HepG2 (cell line): ENCODE measurements around the gene P4HB. TPM values are rescaled to one million over a fixed set of nuclear protein-coding genes. Genes with fewer than 3 reads are reported as not detected.
A peak's percentile ranks its signal among the peaks of the same experiment; 100 is the strongest.

ENCODE experiments used
- ATAC-seq: fragments of 200-7000 bp; cut with Tn5 transposase; 3 replicates; pipeline ENCODE4 v1.9.1; 2020; ENCODE audit warnings: mild to moderate bottlenecking, moderate library complexity
- BruUV-seq: library from RNA; stranded (reverse); fragments of 400-500 nt; replicated peaks from 2 replicates; lab custom pipeline; 2021; lab: Mats Ljungman, UMichigan
- CTCF ChIA-PET: fragments of 300-600 bp; formaldehyde crosslinking; extraction: SDS; loops from one replicate; lab custom pipeline; 2021; ENCODE audit warnings: low total read pairs, inconsistent platforms, low intra/inter-chr PET ratio; lab: Yijun Ruan, JAX
- POLR2A ChIA-PET: fragments of 350-600 bp; sonication (Branson Sonifier 250); formaldehyde crosslinking; loops from one replicate; lab custom pipeline; 2020; ENCODE audit warnings: antibody characterized with exemption, inconsistent platforms; lab: Yijun Ruan, JAX
- DNase-seq: peaks from one replicate; pipeline ENCODE4 v3.0.0-alpha.2; 2015; ENCODE audit warnings: low spot score
- FAIRE-seq: peaks from 3 replicates; lab custom pipeline; 2011; peaks lifted over from hg19 to GRCh38; lab: Jason Lieb, UNC
- H2AFZ ChIP-seq: one replicate; pipeline ENCODE4 v1.6.1; 2011; ENCODE audit warnings: low read length, inconsistent platforms
- H3K27ac ChIP-seq: fragments of 300-600 bp; 3 replicates; pipeline ENCODE4 v1.8.0; 2011; ENCODE audit warnings: mixed run types, mild to moderate bottlenecking, mixed read lengths, low read length, inconsistent platforms; ENCODE audit not compliant: insufficient read depth; ENCODE audit errors: extremely low read length
- H3K27me3 ChIP-seq, 2 experiments: fragments of 200-600 bp in 1 of 2; 2 replicates in 1 of 2; 3 replicates in 1 of 2; pipeline versions ENCODE4 v1.6.0 to v1.8.0; 2011; ENCODE audit warnings: low read length in 2 of 2, mild to moderate bottlenecking in 2 of 2, moderate library complexity in 2 of 2, inconsistent platforms in 1 of 2; ENCODE audit not compliant: insufficient read depth in 2 of 2, control insufficient read depth in 1 of 2
- H3K36me3 ChIP-seq, 2 experiments: fragments of 200-600 bp in 1 of 2; replicated peaks in 1 of 2; 2 replicates in 1 of 2; 3 replicates in 1 of 2; pipeline versions ENCODE4 v1.5.1 to v1.8.0; 2011; ENCODE audit warnings: low read length in 2 of 2, inconsistent platforms in 1 of 2; ENCODE audit not compliant: insufficient read depth in 2 of 2, control insufficient read depth in 1 of 2
- H3K4me1 ChIP-seq: 2 replicates; pipeline ENCODE4 v1.5.1; 2012; ENCODE audit warnings: low read length, inconsistent platforms; ENCODE audit not compliant: insufficient read depth
- H3K4me2 ChIP-seq: 2 replicates; pipeline ENCODE4 v1.6.0; 2011; ENCODE audit warnings: low read depth, low read length, inconsistent platforms
- H3K4me3 ChIP-seq, 3 experiments: fragments of 200-600 bp in 1 of 3; sonication (generic), shearing (Covaris generic) in 1 of 3; replicated peaks in 1 of 3; 2 replicates each; pipeline ENCODE4 v1.5.1; 2011 to 2016; ENCODE audit warnings: low read length in 3 of 3, inconsistent platforms in 2 of 3, low read depth in 2 of 3, mild to moderate bottlenecking in 2 of 3, control low read depth in 1 of 3, mixed read lengths in 1 of 3; ENCODE audit not compliant: insufficient read depth in 1 of 3
- H3K79me2 ChIP-seq: one replicate; pipeline ENCODE4 v1.6.1; 2011; ENCODE audit warnings: low read length, inconsistent platforms; ENCODE audit not compliant: insufficient read depth
- H3K9ac ChIP-seq: 2 replicates; pipeline ENCODE4 v1.6.0; 2011; ENCODE audit warnings: mild to moderate bottlenecking, low read depth, low read length, inconsistent platforms; ENCODE audit not compliant: insufficient read depth
- H3K9me3 ChIP-seq: 2 replicates; pipeline ENCODE4 v1.5.1; 2012; ENCODE audit warnings: mild to moderate bottlenecking, low read length
- H4K20me1 ChIP-seq: 2 replicates; pipeline ENCODE4 v1.6.0; 2011; ENCODE audit warnings: inconsistent platforms, mild to moderate bottlenecking, low read length, moderate library complexity; ENCODE audit not compliant: insufficient read depth
- AGO2 ChIP-seq: fragments of 200-400 bp; formaldehyde crosslinking; optimal IDR thresholded peaks from 2 replicates; pipeline ENCODE3; 2017; ENCODE audit warnings: mild to moderate bottlenecking, low read depth, low read length, moderate library complexity
- AKAP8 ChIP-seq: sonication (generic); formaldehyde crosslinking; IDR thresholded peaks from 2 replicates; pipeline ENCODE4 v1.5.1; 2020; ENCODE audit warnings: mild to moderate bottlenecking, missing genetic modification reagents
- EED ChIP-seq: sonication (generic); formaldehyde crosslinking; IDR thresholded peaks from 2 replicates; pipeline ENCODE4 v1.5.0; 2020; ENCODE audit warnings: mild to moderate bottlenecking, missing genetic modification reagents
- HIC2 ChIP-seq: sonication (generic); formaldehyde crosslinking; IDR thresholded peaks from 2 replicates; pipeline ENCODE4 v1.9.0; 2022; ENCODE audit warnings: low read depth, missing genetic modification reagents
- IRX3 ChIP-seq: sonication (generic); formaldehyde crosslinking; IDR thresholded peaks from 2 replicates; pipeline ENCODE4 v1.8.1; 2023; ENCODE audit warnings: mild to moderate bottlenecking, low read depth, missing genetic modification reagents, borderline replicate concordance
- JUNB ChIP-seq: sonication (generic); formaldehyde crosslinking; IDR thresholded peaks from 2 replicates; pipeline ENCODE4 v1.8.0; 2022; ENCODE audit warnings: missing genetic modification reagents, mild to moderate bottlenecking, borderline replicate concordance
- NCOR1 ChIP-seq: fragments of 200-600 bp; sonication (generic); IDR thresholded peaks from 2 replicates; pipeline ENCODE4 v1.7.0; 2017; ENCODE audit warnings: antibody characterized with exemption, low read length, borderline replicate concordance
- POLR2G ChIP-seq: fragments of 200-400 bp; formaldehyde crosslinking; IDR thresholded peaks from 2 replicates; pipeline ENCODE4 v1.6.1; 2018; ENCODE audit warnings: mild to moderate bottlenecking, low read depth, low read length, moderate library complexity
- RBFOX2 ChIP-seq: fragments of 200-400 bp; formaldehyde crosslinking; IDR thresholded peaks from 2 replicates; pipeline ENCODE4 v1.6.1; 2017; ENCODE audit warnings: low read depth, mild to moderate bottlenecking, low read length
- RBM22 ChIP-seq: fragments of 200-400 bp; formaldehyde crosslinking; optimal IDR thresholded peaks from 2 replicates; pipeline ENCODE3; 2017; ENCODE audit warnings: mild to moderate bottlenecking, low read length, moderate library complexity
- SYNCRIP ChIP-seq: fragments of 200-400 bp; formaldehyde crosslinking; IDR thresholded peaks from 2 replicates; pipeline ENCODE4 v1.6.1; 2018; ENCODE audit warnings: mild to moderate bottlenecking, low read depth, low read length; ENCODE audit not compliant: insufficient read depth
- TAF1 ChIP-seq: sonication (generic); formaldehyde crosslinking; IDR thresholded peaks from 2 replicates; pipeline ENCODE4 v1.4.0; 2020; ENCODE audit warnings: missing genetic modification reagents
- TCF7L2 ChIP-seq: IDR thresholded peaks from 2 replicates; pipeline ENCODE4 v1.6.1; 2011; ENCODE audit warnings: mild to moderate bottlenecking, low read depth, low read length, moderate library complexity
- UBTF ChIP-seq: sonication (generic); formaldehyde crosslinking; IDR thresholded peaks from 2 replicates; pipeline ENCODE4 v1.4.0; 2020; ENCODE audit warnings: mild to moderate bottlenecking, missing genetic modification reagents
- ZBTB33 ChIP-seq: sonication (generic); formaldehyde crosslinking; IDR thresholded peaks from 2 replicates; pipeline ENCODE4 v1.4.0; 2020; ENCODE audit warnings: missing genetic modification reagents
- ZNF383 ChIP-seq: sonication (generic); formaldehyde crosslinking; IDR thresholded peaks from 2 replicates; pipeline ENCODE4 v1.4.0; 2020; ENCODE audit warnings: missing genetic modification reagents, mild to moderate bottlenecking, borderline replicate concordance
- ZNF607 ChIP-seq: sonication (generic); formaldehyde crosslinking; IDR thresholded peaks from 2 replicates; pipeline ENCODE4 v1.5.1; 2020; ENCODE audit warnings: missing genetic modification reagents, mild to moderate bottlenecking, borderline replicate concordance
- ZNF777 ChIP-seq: sonication (generic); formaldehyde crosslinking; IDR thresholded peaks from 2 replicates; pipeline ENCODE4 v1.4.0; 2020; ENCODE audit warnings: missing genetic modification reagents
- ZNF83 ChIP-seq: sonication (generic); formaldehyde crosslinking; IDR thresholded peaks from 2 replicates; pipeline ENCODE4 v1.4.0; 2020; ENCODE audit warnings: missing genetic modification reagents, mild to moderate bottlenecking, borderline replicate concordance
- ZNF891 ChIP-seq: sonication (generic); formaldehyde crosslinking; IDR thresholded peaks from 2 replicates; pipeline ENCODE4 v1.5.0; 2020; ENCODE audit warnings: mild to moderate bottlenecking, missing genetic modification reagents
- WGBS: methylation state at CpG from one replicate; pipeline ENCODE4 v1.1.6; 2017; ENCODE audit warnings: low lambda C conversion rate; 5-methylcytosine and 5-hydroxymethylcytosine counted together
- in situ Hi-C: cut with HindIII; loops from 2 replicates; pipeline ENCODE4 v1.10.0; 2017; ENCODE audit warnings: low pct_unique_long_range_greater_than_20kb; ENCODE audit not compliant: extremely low pct_ligation_motif_present
- intact Hi-C: fragments of 100-400 bp; cut with micrococcal nuclease; formaldehyde crosslinking; loops from one replicate; pipeline ENCODE4 v1.10.0; 2022; ENCODE audit not compliant: unreplicated experiment
- polyA plus RNA-seq, 8 experiments: library from polyadenylated mRNA; depleted of rRNA in 3 of 8; stranded (reverse) in 7 of 8; unstranded in 1 of 8; fragments of >200 nt; fragmentation: Illumina TruSeq in 4 of 8; extraction: Trizol in 4 of 8; gene quantifications; 2 replicates each; pipeline versions ENCODE4 v1.2.1 to v1.2.3, GENCODE V29; 2011 to 2016; ENCODE audit warnings: low read depth in 4 of 8, missing spikeins in 1 of 8, mixed read lengths in 1 of 8; ENCODE audit not compliant: insufficient read depth in 1 of 8
- total RNA-seq, 5 experiments: library from RNA; depleted of rRNA; stranded (reverse); fragments of >200 nt; fragmentation: Illumina TruSeq; extraction: Trizol; gene quantifications; 2 replicates each; pipeline ENCODE4 v1.2.3, GENCODE V29; 2016; ENCODE audit warnings: low read depth in 1 of 5

Gene P4HB
- total and polyA plus RNA-seq, 2 of the 13 experiments (the other 11 are each of a cell fraction or from before 2014, with no cell fraction given), result 185 to 782 TPM

- no peak overlapping the region for H3K27ac ChIP-seq
- DNase-seq (no peak), FAIRE-seq (no peak), ATAC-seq (peak; percentile 0)
- 89% methylated on average over 14 of the region's 15 CpGs for WGBS
- peaks cover 6% of the 10 kb centered on the region; the same call in 1 of the 2 replicates for H4K20me1 ChIP-seq
- H3K9me3 ChIP-seq, result no peaks in the 10 kb centered on the region
- H3K4me2 ChIP-seq, result no peak overlapping the region
- no peaks in the 10 kb centered on the region for H3K79me2 ChIP-seq
- POLR2A ChIA-PET, result interaction anchor here (1.0 to 8.9 kb wide), 9 partner anchors 8 to 115 kb away, joined by 3 to 40 read pairs (median 6); partner anchors contain the start of genes MCRIP1 and P4HB
- no peaks in the 10 kb centered on the region for H3K27me3 ChIP-seq
- CTCF ChIA-PET, result no interaction called here
- BruUV-seq, result no TSS peak
- in situ Hi-C loops (no loop called here), intact Hi-C loops (no loop called here)
- H2AFZ ChIP-seq, result no peak overlapping the region
- no peak overlapping the region for H3K9ac ChIP-seq
- H3K4me3 ChIP-seq, result no peak overlapping the region; a peak in 1 of 6 replicates
- peaks cover 35% of the 10 kb centered on the region for H3K4me1 ChIP-seq
- peaks cover 32 to 43% of the 10 kb centered on the region in 2 experiments for H3K36me3 ChIP-seq
- TF ChIP-seq RBM22 (peak; percentile 69), ZNF777 (CRISPR knock-in tag) (no peak), EED (CRISPR knock-in tag) (no peak), ZNF383 (CRISPR knock-in tag) (no peak), HIC2 (no peak), AGO2 (peak; percentile 11), AKAP8 (CRISPR knock-in tag) (0 out of 2 replicates have a peak, but pooled peaks have one; percentile 4), ZNF607 (CRISPR knock-in tag) (0 out of 2 replicates have a peak, but pooled peaks have one; percentile 5), NCOR1 (no peak), TCF7L2 (no peak), SYNCRIP (no peak), TAF1 (CRISPR knock-in tag) (no peak), UBTF (CRISPR knock-in tag) (no peak; the same call in 1 of the 2 replicates), IRX3 (no peak), ZNF891 (CRISPR knock-in tag) (no peak), ZBTB33 (peak; percentile 22; the same call in 1 of the 2 replicates), ZNF83 (CRISPR knock-in tag) (no peak), JUNB (CRISPR knock-in tag) (no peak), RBFOX2 (0 out of 2 replicates have a peak, but pooled peaks have one; percentile 8), POLR2G (peak; percentile 29; the same call in 1 of the 2 replicates)
These were observed 18.5 kb downstream of the P4HB start for GRCh38 chr17:81841866-81842265.
